MCF 10A (cell line): ENCODE measurements around the gene MOCS1. TPM values are rescaled to one million over a fixed set of nuclear protein-coding genes. Genes with fewer than 3 reads are reported as not detected.

Experiments used
- BruUV-seq: library from RNA; stranded (reverse); fragments of 400-500 nt; replicated peaks from 2 replicates; lab custom pipeline; 2021; lab: Mats Ljungman, UMichigan
- CTCF ChIA-PET: fragments of 300-600 bp; sonication (Branson Sonifier 250); formaldehyde crosslinking; extraction: SDS; loops from one replicate; lab custom pipeline; 2021; ENCODE audit warnings: antibody characterized with exemption, inconsistent platforms; lab: Yijun Ruan, JAX
- POLR2A ChIA-PET: fragments of 300-600, 350-650 bp; sonication (Branson Sonifier 250); formaldehyde crosslinking; extraction: SDS; loops from one replicate; lab custom pipeline; 2020; ENCODE audit warnings: antibody characterized with exemption, inconsistent platforms; lab: Yijun Ruan, JAX
- DNase-seq: peaks from one replicate; pipeline ENCODE4 v3.0.0-alpha.2; 2018; ENCODE audit not compliant: unreplicated experiment
- H3K27ac Mint-ChIP-seq: one replicate; pipeline ENCODE4 v1.8.0; 2022; ENCODE audit warnings: mild to moderate bottlenecking, low read depth, mixed read lengths; ENCODE audit not compliant: unreplicated experiment
- H3K27me3 Mint-ChIP-seq: one replicate; pipeline ENCODE4 v1.8.0; 2022; ENCODE audit warnings: mixed read lengths; ENCODE audit not compliant: insufficient read depth, unreplicated experiment
- H3K36me3 Mint-ChIP-seq: one replicate; pipeline ENCODE4 v1.8.0; 2022; ENCODE audit warnings: mild to moderate bottlenecking, moderate library complexity, mixed read lengths; ENCODE audit not compliant: insufficient read depth, unreplicated experiment
- H3K4me1 Mint-ChIP-seq: one replicate; pipeline ENCODE4 v1.8.0; 2022; ENCODE audit warnings: mixed read lengths; ENCODE audit not compliant: insufficient read depth, unreplicated experiment
- H3K4me3 Mint-ChIP-seq: one replicate; pipeline ENCODE4 v1.8.0; 2022; ENCODE audit warnings: mild to moderate bottlenecking, moderate library complexity, mixed read lengths; ENCODE audit not compliant: unreplicated experiment
- H3K9me3 Mint-ChIP-seq: one replicate; pipeline ENCODE4 v1.8.0; 2022; ENCODE audit warnings: mixed read lengths; ENCODE audit not compliant: unreplicated experiment
- intact Hi-C: fragments of 100-400 bp; cut with micrococcal nuclease; formaldehyde crosslinking; loops from 2 replicates; pipeline ENCODE4 v1.14.1; 2022
- total RNA-seq: library from RNA; stranded (reverse); gene quantifications from 2 replicates; pipeline ENCODE4 v1.2.3, GENCODE V29; 2022
- TF ChIP-seq, protein P1 (sequence below): fragments of 200-600 bp; IDR thresholded peaks from one replicate; pipeline ENCODE4 v1.8.0; 2022; ENCODE audit warnings: antibody characterized with exemption, mild to moderate bottlenecking; ENCODE audit not compliant: unreplicated experiment

Gene MOCS1
- total RNA-seq, 1 experiment from 2014 or later: 5.3 TPM

- POLR2A ChIA-PET: no interaction called here
- H3K9me3 Mint-ChIP-seq: no peaks in the 10 kb centered on the region
- no peak for DNase-seq
- H3K27me3 Mint-ChIP-seq: peaks cover 10% of the 10 kb centered on the region
- no TSS peak for BruUV-seq
- CTCF ChIA-PET: no interaction called here
- TF ChIP-seq, protein P1, sequence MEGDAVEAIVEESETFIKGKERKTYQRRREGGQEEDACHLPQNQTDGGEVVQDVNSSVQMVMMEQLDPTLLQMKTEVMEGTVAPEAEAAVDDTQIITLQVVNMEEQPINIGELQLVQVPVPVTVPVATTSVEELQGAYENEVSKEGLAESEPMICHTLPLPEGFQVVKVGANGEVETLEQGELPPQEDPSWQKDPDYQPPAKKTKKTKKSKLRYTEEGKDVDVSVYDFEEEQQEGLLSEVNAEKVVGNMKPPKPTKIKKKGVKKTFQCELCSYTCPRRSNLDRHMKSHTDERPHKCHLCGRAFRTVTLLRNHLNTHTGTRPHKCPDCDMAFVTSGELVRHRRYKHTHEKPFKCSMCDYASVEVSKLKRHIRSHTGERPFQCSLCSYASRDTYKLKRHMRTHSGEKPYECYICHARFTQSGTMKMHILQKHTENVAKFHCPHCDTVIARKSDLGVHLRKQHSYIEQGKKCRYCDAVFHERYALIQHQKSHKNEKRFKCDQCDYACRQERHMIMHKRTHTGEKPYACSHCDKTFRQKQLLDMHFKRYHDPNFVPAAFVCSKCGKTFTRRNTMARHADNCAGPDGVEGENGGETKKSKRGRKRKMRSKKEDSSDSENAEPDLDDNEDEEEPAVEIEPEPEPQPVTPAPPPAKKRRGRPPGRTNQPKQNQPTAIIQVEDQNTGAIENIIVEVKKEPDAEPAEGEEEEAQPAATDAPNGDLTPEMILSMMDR: no peak
- no peak overlapping the region for H3K4me3 Mint-ChIP-seq
- H3K36me3 Mint-ChIP-seq: no peaks in the 10 kb centered on the region
- H3K27ac Mint-ChIP-seq: no peak overlapping the region
- intact Hi-C loops: no loop called here
- H3K4me1 Mint-ChIP-seq: peaks cover 15% of the 10 kb centered on the region
Observed at GRCh38 chr6:39936857-39937256, 2.6 kb upstream of the MOCS1 start.

DNA sequence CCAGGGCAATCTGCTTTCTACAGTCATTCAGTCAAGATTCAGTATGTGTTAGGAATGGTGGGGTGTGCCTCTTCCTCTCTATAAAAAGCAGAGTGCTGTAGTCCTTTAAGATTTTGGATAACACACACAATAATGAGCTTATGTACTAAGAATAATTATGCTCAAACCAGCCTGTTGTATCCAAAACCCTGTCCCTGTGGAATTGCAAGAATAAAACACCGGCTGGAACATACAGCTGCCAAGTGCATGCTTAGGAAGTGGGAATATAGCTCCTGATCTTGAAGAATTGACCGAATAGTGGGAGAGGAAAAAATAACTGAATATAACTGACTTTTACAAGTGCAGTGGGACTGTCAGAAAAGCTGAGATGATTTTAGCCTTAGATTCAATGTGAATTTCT, 979 bp upstream of the MOCS1 start:
- Mint-ChIP-seq H3K9me3 (no peaks in the 10 kb centered on the region), H3K4me1 (peaks cover 15% of the 10 kb centered on the region), H3K27ac (no peak overlapping the region), H3K36me3 (no peaks in the 10 kb centered on the region), H3K4me3 (no peak overlapping the region), H3K27me3 (peaks cover 10% of the 10 kb centered on the region)
- intact Hi-C loops: no loop called here
- ChIA-PET POLR2A (interaction anchor here (2.5 kb wide), 1 partner anchor 11 kb away, joined by 7 read pairs; no protein-coding TSS in a partner anchor), CTCF (interaction anchor here (0.6 to 0.9 kb wide), 4 partner anchors 18 to 1130 kb away, joined by 3 read pairs; no protein-coding TSS in a partner anchor)
- TF ChIP-seq, protein P1: no peak
- BruUV-seq: no TSS peak
- DNase-seq: no peak

DNA sequence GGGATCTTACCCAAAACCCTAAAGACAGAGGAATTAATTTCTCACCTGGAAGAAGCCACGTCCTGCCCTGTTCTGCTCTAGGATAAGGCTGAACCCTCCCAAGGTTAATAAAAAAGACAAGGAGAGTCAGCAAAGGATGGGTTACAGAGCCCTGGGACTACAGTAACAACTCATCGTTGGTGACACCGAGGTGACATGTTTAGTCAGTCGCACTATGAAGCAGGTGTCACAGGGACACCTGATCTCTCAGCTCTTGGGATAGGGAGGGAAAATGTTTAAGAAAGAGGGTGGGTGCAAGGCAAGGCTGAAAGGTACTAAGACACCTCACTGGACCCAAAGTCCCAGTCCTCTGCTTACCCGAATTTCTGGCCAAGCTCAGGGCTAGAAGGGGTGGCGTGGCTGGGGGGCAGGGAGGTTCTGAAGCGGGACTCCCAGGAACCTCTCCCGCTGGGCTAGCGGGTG, 562 bp downstream of the MOCS1 start:
- ChIA-PET CTCF (no interaction called here), POLR2A (interaction anchor here (1.2 to 2.5 kb wide), 2 partner anchors 9 to 13 kb away, joined by 3 to 7 read pairs; no protein-coding TSS in a partner anchor)
- Mint-ChIP-seq H3K27ac (no peak overlapping the region), H3K4me3 (peak overlapping the region; percentile 74), H3K4me1 (peaks cover 24% of the 10 kb centered on the region), H3K36me3 (no peaks in the 10 kb centered on the region), H3K9me3 (no peaks in the 10 kb centered on the region), H3K27me3 (peaks cover 10% of the 10 kb centered on the region)
- TF ChIP-seq, protein P1: no peak
- BruUV-seq: no TSS peak
- no peak for DNase-seq
- intact Hi-C loops: no loop called here

DNA sequence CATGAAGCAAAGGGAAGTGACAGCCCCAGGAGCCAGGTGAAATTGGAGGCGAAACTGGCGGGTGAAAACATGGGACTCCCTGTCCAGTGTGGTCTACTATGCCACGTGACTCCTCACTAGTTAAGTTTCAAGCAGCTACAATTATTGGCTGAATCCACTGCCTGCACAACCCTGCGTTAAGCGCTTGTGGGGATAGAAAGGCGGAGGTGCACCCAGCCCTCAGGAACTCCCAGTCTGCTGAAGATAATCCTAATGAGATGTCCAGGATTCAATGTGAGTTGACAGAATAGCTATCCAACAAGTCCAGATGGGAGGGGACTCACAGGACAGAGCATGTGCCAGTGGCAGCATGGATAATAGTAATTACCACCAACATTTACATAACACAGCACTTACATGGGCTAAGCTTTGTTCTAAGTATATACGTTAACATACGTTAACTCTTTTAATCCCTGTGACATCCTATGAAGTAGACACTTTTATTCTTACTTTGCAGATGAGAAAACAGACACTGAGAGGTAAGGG, 1.8 kb downstream of the MOCS1 start:
- Mint-ChIP-seq H3K36me3 (no peaks in the 10 kb centered on the region), H3K4me1 (peaks cover 29% of the 10 kb centered on the region), H3K27me3 (peaks cover 9% of the 10 kb centered on the region), H3K9me3 (no peaks in the 10 kb centered on the region), H3K27ac (no peak overlapping the region), H3K4me3 (no peak overlapping the region)
- CTCF ChIA-PET: interaction anchor here (0.7 to 1.6 kb wide), 3 partner anchors 22 to 1285 kb away, joined by 3 to 5 read pairs (median 4); no protein-coding TSS in a partner anchor
- DNase-seq: no peak
- intact Hi-C loops: no loop called here
- TF ChIP-seq, protein P1: no peak
- POLR2A ChIA-PET: no interaction called here
- no TSS peak for BruUV-seq
